HL-60 (cell line): ENCODE results near the gene GLYR1.

ENCODE experiments used
- DNase-seq, 2 experiments: peaks; one replicate each; pipeline ENCODE4 v3.0.0-alpha.2; 2010 to 2020; ENCODE audit warnings: low read depth in 1 of 2, low spot score in 1 of 2
- H3K27ac ChIP-seq: fragments of 250-450 bp; sonication (Bioruptor Pico); replicated peaks from 2 replicates; pipeline ENCODE4 v1.5.1; 2020; ENCODE audit warnings: mild to moderate bottlenecking, moderate library complexity
- H3K27me3 ChIP-seq: fragments of 250-450 bp; sonication (Bioruptor Pico); 2 replicates; pipeline ENCODE4 v1.5.1; 2021; ENCODE audit warnings: mild to moderate bottlenecking, moderate library complexity; ENCODE audit not compliant: insufficient read depth, poor library complexity, severe bottlenecking
- H3K4me3 ChIP-seq: replicated peaks from 2 replicates; pipeline ENCODE4 v1.5.1; 2011; ENCODE audit warnings: mild to moderate bottlenecking, control low read depth, low read length; ENCODE audit not compliant: insufficient read depth
- CTCF ChIP-seq: IDR thresholded peaks from one replicate; pipeline ENCODE4 v1.5.1; 2011; ENCODE audit warnings: low read length, control low read depth, inconsistent platforms; ENCODE audit not compliant: insufficient read depth
- GABPA ChIP-seq: IDR thresholded peaks from 2 replicates; pipeline ENCODE4 v1.6.1; 2012; ENCODE audit warnings: low read depth
- POLR2AphosphoS5 ChIP-seq: IDR thresholded peaks from 2 replicates; pipeline ENCODE4 v1.6.1; 2012; ENCODE audit warnings: low read depth
- SPI1 ChIP-seq: IDR thresholded peaks from 2 replicates; pipeline ENCODE4 v1.6.1; 2012; ENCODE audit warnings: low read depth, mild to moderate bottlenecking, borderline replicate concordance
- TF ChIP-seq, protein P1 (sequence below): IDR thresholded peaks from 2 replicates; pipeline ENCODE4 v1.6.1; 2012; ENCODE audit warnings: low read depth; ENCODE audit not compliant: insufficient replicate concordance

Gene GLYR1

GRCh38 chr16:4771646-4772045, 75.4 kb downstream of the GLYR1 start:
- Histone ChIP-seq H3K27ac (no peak overlapping the region), H3K27me3 (no peaks in the 10 kb centered on the region), H3K4me3 (no peak overlapping the region)
- TF ChIP-seq SPI1 (no peak), POLR2AphosphoS5 (no peak), GABPA (no peak)
- no peak for DNase-seq

- H3K27me3 ChIP-seq: no peaks in the 10 kb centered on the region
- H3K27ac ChIP-seq: peak overlapping the region; percentile 62
- no peak for DNase-seq
- TF ChIP-seq CTCF (no peak), GABPA (no peak), POLR2AphosphoS5 (no peak), SPI1 (no peak)
- TF ChIP-seq, protein P1, sequence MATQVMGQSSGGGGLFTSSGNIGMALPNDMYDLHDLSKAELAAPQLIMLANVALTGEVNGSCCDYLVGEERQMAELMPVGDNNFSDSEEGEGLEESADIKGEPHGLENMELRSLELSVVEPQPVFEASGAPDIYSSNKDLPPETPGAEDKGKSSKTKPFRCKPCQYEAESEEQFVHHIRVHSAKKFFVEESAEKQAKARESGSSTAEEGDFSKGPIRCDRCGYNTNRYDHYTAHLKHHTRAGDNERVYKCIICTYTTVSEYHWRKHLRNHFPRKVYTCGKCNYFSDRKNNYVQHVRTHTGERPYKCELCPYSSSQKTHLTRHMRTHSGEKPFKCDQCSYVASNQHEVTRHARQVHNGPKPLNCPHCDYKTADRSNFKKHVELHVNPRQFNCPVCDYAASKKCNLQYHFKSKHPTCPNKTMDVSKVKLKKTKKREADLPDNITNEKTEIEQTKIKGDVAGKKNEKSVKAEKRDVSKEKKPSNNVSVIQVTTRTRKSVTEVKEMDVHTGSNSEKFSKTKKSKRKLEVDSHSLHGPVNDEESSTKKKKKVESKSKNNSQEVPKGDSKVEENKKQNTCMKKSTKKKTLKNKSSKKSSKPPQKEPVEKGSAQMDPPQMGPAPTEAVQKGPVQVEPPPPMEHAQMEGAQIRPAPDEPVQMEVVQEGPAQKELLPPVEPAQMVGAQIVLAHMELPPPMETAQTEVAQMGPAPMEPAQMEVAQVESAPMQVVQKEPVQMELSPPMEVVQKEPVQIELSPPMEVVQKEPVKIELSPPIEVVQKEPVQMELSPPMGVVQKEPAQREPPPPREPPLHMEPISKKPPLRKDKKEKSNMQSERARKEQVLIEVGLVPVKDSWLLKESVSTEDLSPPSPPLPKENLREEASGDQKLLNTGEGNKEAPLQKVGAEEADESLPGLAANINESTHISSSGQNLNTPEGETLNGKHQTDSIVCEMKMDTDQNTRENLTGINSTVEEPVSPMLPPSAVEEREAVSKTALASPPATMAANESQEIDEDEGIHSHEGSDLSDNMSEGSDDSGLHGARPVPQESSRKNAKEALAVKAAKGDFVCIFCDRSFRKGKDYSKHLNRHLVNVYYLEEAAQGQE: no peak
- H3K4me3 ChIP-seq: no peak overlapping the region
Measured at GRCh38 chr16:4769306-4769638, 77.8 kb downstream of the GLYR1 start.

- H3K4me3 ChIP-seq: peak overlapping the region; percentile 60
- peak; percentile 84 to 95 for DNase-seq
- peak overlapping the region; percentile 62 for H3K27ac ChIP-seq
- peak; percentile 74 for TF ChIP-seq POLR2AphosphoS5
- no peak for TF ChIP-seq CTCF
- TF ChIP-seq GABPA: peak; percentile 84
- H3K27me3 ChIP-seq: no peaks in the 10 kb centered on the region
Measured at GRCh38 chr16:4768549-4769305, 78.4 kb downstream of the GLYR1 start.

DNA sequence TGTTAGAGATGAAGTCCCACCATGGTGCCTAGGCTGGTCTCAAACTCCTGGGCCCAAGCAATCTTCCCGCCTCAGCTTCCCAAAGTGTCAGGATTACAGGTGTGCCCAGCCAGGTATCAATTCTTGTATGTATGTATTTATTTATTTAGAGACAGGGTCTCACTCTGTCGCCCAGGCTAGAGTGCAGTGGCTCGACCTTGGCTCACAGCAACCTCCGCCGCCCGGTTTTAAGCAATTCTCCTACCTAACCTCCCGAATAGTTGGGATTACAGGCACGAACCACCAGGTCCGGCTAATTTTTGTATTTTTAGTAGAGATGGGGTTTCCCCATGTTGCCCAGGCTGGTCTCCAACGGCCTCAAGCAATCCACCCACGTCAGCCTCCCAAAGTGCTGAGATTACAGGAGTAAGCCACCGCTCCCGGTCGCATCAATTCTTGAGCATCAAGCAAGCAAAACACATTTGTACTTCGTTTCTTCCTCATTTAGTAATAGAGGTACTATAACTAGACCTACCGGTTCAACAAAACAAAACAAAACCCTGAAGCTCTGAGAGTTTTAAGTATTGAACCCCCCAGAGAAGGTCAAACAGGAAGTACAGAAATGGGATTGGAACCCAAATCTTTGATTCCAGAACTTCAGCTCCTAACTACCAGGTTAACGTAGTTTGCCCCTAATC, 79.1 kb downstream of the GLYR1 start:
- TF ChIP-seq, protein P1: no peak
- no peak for TF ChIP-seq POLR2AphosphoS5
- TF ChIP-seq SPI1: no peak
- no peak for TF ChIP-seq CTCF
- TF ChIP-seq GABPA: no peak
- no peaks in the 10 kb centered on the region for H3K27me3 ChIP-seq
- peak overlapping the region; percentile 62 for H3K27ac ChIP-seq
- peak in 1 of 2 experiments; percentile 28 for DNase-seq
- peak overlapping the region; percentile 60 for H3K4me3 ChIP-seq
